Measurements from ENCODE around the gene WWOX.

DNA sequence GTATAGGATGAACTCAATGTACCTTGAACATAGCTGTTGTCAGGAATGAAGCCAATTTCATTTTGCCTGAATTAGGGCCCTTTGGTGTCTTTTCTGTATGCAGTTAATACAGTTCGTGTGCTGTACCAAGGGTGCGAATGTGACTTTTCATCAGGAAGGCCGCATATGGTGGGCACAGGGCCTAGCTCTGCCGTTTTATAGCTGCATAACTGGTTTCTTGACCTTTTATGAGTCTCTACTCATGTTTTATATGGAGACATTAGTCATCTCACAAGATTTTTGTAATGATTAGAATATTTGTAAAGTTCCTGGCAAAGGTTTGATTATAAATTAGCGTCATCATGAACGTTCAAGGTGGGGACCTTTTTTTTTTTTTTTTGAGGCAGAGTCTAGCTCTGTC is 989.5 kb downstream of the WWOX start:
- TF ChIP-seq, protein P1, sequence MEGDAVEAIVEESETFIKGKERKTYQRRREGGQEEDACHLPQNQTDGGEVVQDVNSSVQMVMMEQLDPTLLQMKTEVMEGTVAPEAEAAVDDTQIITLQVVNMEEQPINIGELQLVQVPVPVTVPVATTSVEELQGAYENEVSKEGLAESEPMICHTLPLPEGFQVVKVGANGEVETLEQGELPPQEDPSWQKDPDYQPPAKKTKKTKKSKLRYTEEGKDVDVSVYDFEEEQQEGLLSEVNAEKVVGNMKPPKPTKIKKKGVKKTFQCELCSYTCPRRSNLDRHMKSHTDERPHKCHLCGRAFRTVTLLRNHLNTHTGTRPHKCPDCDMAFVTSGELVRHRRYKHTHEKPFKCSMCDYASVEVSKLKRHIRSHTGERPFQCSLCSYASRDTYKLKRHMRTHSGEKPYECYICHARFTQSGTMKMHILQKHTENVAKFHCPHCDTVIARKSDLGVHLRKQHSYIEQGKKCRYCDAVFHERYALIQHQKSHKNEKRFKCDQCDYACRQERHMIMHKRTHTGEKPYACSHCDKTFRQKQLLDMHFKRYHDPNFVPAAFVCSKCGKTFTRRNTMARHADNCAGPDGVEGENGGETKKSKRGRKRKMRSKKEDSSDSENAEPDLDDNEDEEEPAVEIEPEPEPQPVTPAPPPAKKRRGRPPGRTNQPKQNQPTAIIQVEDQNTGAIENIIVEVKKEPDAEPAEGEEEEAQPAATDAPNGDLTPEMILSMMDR (IDR thresholded peaks at IDR 0.05; ENCODE audit: poor library complexity): no peak
- no peak for TF ChIP-seq EZH2 (IDR thresholded peaks at IDR 0.05; ENCODE audit: borderline replicate concordance)

Data from hepatocyte (in vitro differentiated cells).